ENCODE data around the gene SSR3. TPM values are rescaled to one million over a fixed set of nuclear protein-coding genes. Genes with fewer than 3 reads are reported as not detected.

The SSR3 gene
- total and polyA plus RNA-seq, 2 of the 13 experiments (the other 11 are each of a cell fraction or from before 2014, with no cell fraction given): 229 to 325 TPM

DNA sequence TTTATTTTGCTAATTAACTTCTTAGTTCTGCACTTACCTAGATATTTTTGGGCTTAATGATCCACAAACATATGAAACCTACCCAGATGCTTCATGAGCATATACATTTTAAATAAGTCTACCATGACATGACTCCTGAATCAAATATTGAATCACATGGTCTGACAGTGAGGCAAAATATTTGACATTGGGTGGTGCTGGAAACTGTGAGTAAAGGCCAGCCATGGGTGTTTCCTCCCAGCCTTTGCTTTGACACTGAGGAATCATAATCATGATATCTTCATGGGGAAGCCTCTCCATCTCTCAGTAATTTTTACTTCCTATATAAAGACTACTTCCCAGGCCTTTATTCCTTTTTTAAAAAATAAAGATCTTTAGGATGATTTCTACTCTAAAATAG is 22.8 kb upstream of the SSR3 start:
- ChIA-PET POLR2A (no interaction called here), CTCF (ENCODE audit: low intra/inter-chr PET ratio, low total read pairs) (no interaction called here)
- no peak for TF ChIP-seq ZBTB7B (CRISPR knock-in tag; IDR thresholded peaks at IDR 0.05)
- no peak for TF ChIP-seq POGK (CRISPR knock-in tag; conservative IDR thresholded peaks at IDR 0.05)
- no peak for TF ChIP-seq POLR2AphosphoS5 (IDR thresholded peaks at IDR 0.05; ENCODE audit: low read depth, low read length)
- no peak for TF ChIP-seq ZNF615 (CRISPR knock-in tag; IDR thresholded peaks at IDR 0.05; ENCODE audit: borderline replicate concordance)
- no peak for TF ChIP-seq THAP7 (CRISPR knock-in tag; IDR thresholded peaks at IDR 0.05)
- TF ChIP-seq ZNF160 (CRISPR knock-in tag; IDR thresholded peaks at IDR 0.05): no peak
- TF ChIP-seq BRF2 (CRISPR knock-in tag; IDR thresholded peaks at IDR 0.05): no peak
- no peak for TF ChIP-seq SP140L (CRISPR knock-in tag; IDR thresholded peaks at IDR 0.05; ENCODE audit: borderline replicate concordance)
- TF ChIP-seq ZFP36L2 (CRISPR knock-in tag; IDR thresholded peaks at IDR 0.05): no peak
- no peak for TF ChIP-seq ZNF451 (CRISPR knock-in tag; IDR thresholded peaks at IDR 0.05)
- no peak for TF ChIP-seq ZNF724P (CRISPR knock-in tag; IDR thresholded peaks at IDR 0.05; ENCODE audit: borderline replicate concordance)
- no peak for TF ChIP-seq KDM5B (CRISPR knock-in tag; IDR thresholded peaks at IDR 0.05; ENCODE audit: borderline replicate concordance)
- TF ChIP-seq, protein P1, sequence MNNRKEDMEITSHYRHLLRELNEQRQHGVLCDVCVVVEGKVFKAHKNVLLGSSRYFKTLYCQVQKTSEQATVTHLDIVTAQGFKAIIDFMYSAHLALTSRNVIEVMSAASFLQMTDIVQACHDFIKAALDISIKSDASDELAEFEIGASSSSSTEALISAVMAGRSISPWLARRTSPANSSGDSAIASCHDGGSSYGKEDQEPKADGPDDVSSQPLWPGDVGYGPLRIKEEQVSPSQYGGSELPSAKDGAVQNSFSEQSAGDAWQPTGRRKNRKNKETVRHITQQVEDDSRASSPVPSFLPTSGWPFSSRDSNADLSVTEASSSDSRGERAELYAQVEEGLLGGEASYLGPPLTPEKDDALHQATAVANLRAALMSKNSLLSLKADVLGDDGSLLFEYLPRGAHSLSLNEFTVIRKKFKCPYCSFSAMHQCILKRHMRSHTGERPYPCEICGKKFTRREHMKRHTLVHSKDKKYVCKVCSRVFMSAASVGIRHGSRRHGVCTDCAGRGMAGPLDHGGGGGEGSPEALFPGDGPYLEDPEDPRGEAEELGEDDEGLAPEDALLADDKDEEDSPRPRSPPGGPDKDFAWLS (CRISPR knock-in tag; IDR thresholded peaks at IDR 0.05; ENCODE audit: borderline replicate concordance): no peak
- Histone ChIP-seq H4K20me1 (ENCODE audit: insufficient read depth, low read length) (no peaks in the 10 kb centered on the region), H3K4me1 (ENCODE audit: insufficient read depth, low read length) (no peaks in the 10 kb centered on the region), H3K9ac (ENCODE audit: insufficient read depth, low read depth, low read length) (no peak overlapping the region), H3K27me3 (ENCODE audit: control insufficient read depth in 1 of 2, insufficient read depth in 2 of 2, low read length in 2 of 2) (no peaks in the 10 kb centered on the region), H2AFZ (ENCODE audit: low read length) (no peak overlapping the region), H3K9me3 (ENCODE audit: low read length) (no peaks in the 10 kb centered on the region), H3K36me3 (replicated peaks in 1 of 2; ENCODE audit: control insufficient read depth in 1 of 2, insufficient read depth in 2 of 2, low read length in 2 of 2) (no peaks in the 10 kb centered on the region), H3K27ac (ENCODE audit: extremely low read length, insufficient read depth, low read length) (no peak overlapping the region), H3K4me2 (ENCODE audit: low read depth, low read length) (no peak overlapping the region), H3K79me2 (ENCODE audit: insufficient read depth, low read length) (no peaks in the 10 kb centered on the region), H3K4me3 (replicated peaks in 1 of 3; ENCODE audit: insufficient read depth in 1 of 3, low read depth in 2 of 3, low read length in 3 of 3) (no peak overlapping the region)
- in situ Hi-C loops (cut with HindIII; ENCODE audit: extremely low pct_ligation_motif_present, low pct_unique_long_range_greater_than_20kb) (no loop called here), intact Hi-C loops (cut with micrococcal nuclease; ENCODE audit: unreplicated experiment) (no loop called here)
- no TSS peak for BruUV-seq (replicated peaks)
- no peak for DNase-seq (ENCODE audit: low spot score)
- no peak for FAIRE-seq
- ATAC-seq: no peak
